ENCODE data around the gene CAPN12.

DNA sequence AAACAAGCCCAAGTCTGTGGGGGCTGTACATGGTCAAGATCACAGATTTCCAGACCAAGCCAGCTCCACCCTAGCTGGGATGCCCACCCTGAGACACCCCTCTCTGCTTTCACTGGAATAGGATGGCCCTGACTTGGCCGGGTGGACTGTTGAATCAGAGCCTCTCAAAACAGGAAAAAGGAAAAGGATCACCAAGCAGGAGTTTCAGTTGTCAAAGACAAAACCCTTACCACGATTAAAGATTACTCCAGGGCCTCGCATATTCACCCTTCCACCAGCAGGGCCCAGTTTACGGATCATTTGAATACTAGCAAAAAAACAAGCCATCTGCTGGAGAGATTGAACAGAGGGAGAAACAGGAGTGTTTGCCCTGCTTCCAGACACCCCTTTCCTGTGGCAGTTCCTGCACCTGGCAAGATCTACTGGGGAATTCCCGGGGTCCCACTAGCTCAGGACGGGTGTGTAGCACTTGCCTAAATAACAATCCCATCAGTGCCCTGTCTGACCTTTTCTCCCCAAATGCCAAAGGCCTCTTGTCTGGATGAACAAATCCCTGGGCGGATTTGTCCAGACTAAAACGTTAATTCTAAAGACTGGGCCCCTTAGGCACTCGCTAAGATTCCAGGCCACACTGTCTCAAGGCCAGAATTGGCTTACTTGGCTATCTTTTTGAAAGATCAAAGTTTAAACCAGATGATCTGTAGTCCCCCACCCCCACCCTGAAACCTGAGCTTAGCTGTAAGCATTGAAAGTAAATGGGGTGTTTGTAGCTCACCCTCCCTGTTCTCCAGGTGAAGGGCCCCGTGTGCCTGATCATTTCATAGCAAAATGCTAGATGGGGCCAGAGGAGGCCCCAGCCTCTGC, 58.4 kb downstream of the CAPN12 start:
- TF ChIP-seq, protein P1, sequence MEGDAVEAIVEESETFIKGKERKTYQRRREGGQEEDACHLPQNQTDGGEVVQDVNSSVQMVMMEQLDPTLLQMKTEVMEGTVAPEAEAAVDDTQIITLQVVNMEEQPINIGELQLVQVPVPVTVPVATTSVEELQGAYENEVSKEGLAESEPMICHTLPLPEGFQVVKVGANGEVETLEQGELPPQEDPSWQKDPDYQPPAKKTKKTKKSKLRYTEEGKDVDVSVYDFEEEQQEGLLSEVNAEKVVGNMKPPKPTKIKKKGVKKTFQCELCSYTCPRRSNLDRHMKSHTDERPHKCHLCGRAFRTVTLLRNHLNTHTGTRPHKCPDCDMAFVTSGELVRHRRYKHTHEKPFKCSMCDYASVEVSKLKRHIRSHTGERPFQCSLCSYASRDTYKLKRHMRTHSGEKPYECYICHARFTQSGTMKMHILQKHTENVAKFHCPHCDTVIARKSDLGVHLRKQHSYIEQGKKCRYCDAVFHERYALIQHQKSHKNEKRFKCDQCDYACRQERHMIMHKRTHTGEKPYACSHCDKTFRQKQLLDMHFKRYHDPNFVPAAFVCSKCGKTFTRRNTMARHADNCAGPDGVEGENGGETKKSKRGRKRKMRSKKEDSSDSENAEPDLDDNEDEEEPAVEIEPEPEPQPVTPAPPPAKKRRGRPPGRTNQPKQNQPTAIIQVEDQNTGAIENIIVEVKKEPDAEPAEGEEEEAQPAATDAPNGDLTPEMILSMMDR (IDR thresholded peaks at IDR 0.05) = peak; percentile 43
- TF ChIP-seq MAFK (IDR thresholded peaks at IDR 0.05; ENCODE audit: partially characterized antibody) (no peak), RCOR1 (IDR thresholded peaks at IDR 0.05; ENCODE audit: low read depth, low read length) (no peak), EP300 (IDR thresholded peaks at IDR 0.05) (no peak), SREBF2 (IDR thresholded peaks at IDR 0.05) (no peak), JUN (IDR thresholded peaks at IDR 0.05) (peak in 1 of 2 experiments; percentile 64; a peak in 1 of 5 replicates), CHD4 (IDR thresholded peaks at IDR 0.05; ENCODE audit: borderline replicate concordance) (no peak), RNF2 (IDR thresholded peaks at IDR 0.05; ENCODE audit: borderline replicate concordance, low read depth) (no peak), SMC3 (IDR thresholded peaks at IDR 0.05) (peak; percentile 37), POLR2A (IDR thresholded peaks at IDR 0.05; ENCODE audit: low read length) (no peak)
- TF ChIP-seq, protein P2, sequence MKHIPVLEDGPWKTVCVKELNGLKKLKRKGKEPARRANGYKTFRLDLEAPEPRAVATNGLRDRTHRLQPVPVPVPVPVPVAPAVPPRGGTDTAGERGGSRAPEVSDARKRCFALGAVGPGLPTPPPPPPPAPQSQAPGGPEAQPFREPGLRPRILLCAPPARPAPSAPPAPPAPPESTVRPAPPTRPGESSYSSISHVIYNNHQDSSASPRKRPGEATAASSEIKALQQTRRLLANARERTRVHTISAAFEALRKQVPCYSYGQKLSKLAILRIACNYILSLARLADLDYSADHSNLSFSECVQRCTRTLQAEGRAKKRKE (CRISPR knock-in tag; IDR thresholded peaks at IDR 0.05; ENCODE audit: low read depth) = peak; percentile 77; the same call in 1 of the 2 replicates
